Suppressor macrophage treated with lipopolysaccharide for 1 hour (primary cell): Measurements from ENCODE around the gene ATOSB.
"Not testable (repeated sequence)": the region's sequence is repeated elsewhere in the genome, so short reads cannot be mapped to it uniquely, and the experiment has no call there.

Experiments
- DNase-seq, 3 donors: peaks; one replicate each; pipeline ENCODE4 v3.0.0-alpha.2; 2020 to 2022

The ATOSB gene

GRCh38 chr9:35115680-35116538 is at the start of gene ATOSB:
TSS of gene ATOSB (minus strand) at chr9:35115862. CDS start at chr9:35108274, 7,588 bp downstream.
- DNase-seq = peak; percentile 97 to 98 (median 98)

DNA sequence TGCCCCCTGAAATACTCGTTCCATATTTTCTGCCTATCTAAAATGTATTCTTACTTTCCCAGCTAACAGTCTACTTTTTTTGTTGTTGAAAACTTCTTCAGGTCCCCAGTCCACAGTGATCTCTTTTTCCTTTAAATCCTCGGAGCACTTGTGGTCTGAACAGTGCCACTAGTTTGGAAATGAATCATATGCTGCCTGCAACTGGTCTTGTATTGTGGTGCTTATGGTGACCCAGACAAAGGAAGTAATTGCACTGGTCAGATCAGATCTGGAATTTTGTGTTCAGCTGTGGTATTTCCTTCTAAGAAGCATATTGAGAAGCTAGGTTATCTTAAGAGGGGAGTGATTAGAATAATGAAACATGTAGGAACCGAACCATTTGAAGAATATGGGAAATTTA is 49.0 kb upstream of the ATOSB start:
- DNase-seq = peak in 1 of 3 donors; percentile 10

- no peak for DNase-seq
Measured at GRCh38 chr9:35163413-35163812, 47.8 kb upstream of the ATOSB start.

GRCh38 chr9:35162605-35163315 is 47.1 kb upstream of the ATOSB start:
- no peak for DNase-seq

GRCh38 chr9:35161713-35162604 is 46.3 kb upstream of the ATOSB start, which contains the start of gene UNC13B:
TSS of gene UNC13B (plus strand) at chr9:35162009. CDS start at chr9:35162284, 275 bp downstream.
- DNase-seq = peak; percentile 94 to 99 (median 97)

GRCh38 chr9:35158501-35159280 is 43.0 kb upstream of the ATOSB start:
- DNase-seq = peak in 2 of 3 donors; percentile 4

DNA sequence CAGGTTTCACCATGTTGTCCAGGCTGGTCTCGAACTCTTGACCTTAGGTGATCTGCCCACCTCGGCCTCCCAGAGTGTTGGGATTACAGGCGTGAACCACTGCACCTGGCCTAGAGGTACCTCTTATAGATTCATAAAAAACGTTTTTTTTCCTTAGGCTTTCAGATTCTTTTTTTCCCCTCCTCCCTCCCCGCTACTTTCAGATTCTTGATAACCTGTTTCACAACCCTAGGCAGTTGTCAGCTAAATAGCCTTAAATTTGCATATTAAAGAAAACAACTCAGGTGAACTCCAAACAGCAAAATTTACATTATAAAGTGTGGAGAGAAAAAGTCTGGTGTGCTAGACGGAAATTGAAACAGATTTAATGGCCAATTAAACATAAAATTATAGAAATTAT is 42.2 kb upstream of the ATOSB start:
- DNase-seq = not testable (repeated sequence)

DNA sequence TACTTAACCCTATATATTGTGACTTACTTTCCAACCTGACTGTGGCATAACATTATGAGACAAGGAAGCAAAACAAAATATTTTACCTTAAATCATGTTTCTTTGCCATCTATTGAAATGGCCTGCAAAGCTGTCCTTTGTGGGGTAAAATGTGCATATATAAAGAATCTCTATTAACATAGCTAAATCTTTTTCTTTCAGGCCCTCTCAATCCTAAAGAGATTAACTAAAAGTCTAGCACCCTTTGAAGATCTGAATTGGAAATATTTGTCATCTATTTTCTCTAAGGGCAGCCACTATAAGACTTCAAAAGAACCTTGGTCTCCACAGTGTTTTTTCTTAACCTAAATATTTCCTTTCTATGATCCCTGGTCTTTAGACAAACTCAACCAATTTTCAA is 41.1 kb upstream of the ATOSB start:
- no peak for DNase-seq

DNA sequence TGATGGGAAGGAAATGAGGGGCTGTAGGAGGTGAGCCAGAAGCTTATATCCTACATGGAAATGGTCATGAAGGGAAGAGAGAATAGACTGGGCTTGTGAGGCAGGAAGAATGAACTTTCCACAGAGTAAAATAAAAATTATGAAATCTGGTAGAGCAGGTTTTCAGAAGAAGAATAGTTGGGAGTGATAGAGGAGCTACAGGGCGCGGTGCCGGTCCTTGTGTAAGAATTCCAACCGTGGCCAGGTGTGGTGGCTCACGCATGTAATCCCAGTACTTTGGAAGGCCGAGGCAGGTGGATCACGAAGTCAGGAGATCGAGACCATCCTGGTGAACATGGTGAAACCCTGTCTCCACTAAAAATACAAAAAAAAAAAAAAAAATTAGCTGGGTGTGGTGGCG is 37.3 kb upstream of the ATOSB start:
- DNase-seq = no peak

DNA sequence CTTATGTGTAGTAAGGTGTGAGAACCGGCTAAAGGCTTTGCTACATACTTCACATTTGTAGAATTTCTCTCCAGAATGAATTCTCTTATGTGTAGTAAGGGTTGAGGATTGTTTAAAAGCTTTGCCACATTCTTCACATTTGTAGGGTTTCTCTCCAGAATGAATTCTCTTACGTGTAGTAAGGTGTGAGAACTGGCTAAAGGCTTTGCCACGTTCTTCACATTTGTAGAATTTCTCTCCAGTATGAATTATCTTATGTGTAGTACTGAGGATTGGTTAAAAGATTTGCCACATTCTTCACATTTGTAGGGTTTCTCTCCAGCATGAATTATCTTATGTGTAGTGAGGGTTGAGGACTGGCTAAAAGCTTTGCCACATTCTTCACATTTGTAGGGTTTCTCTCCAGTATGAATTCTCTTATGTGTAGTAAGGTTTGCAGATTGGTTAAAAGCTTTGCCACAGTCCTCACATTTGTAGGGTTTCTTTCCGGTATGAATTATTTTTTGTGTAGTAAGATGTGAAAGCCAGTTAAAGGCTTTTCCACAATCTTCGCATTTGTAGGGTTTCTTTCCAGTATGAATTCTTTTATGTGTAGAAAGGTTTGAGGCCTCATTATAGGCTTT is 32.4 kb upstream of the ATOSB start:
- not testable (repeated sequence) for DNase-seq

GRCh38 chr9:35142037-35142436 is 26.4 kb upstream of the ATOSB start:
- no peak for DNase-seq

DNA sequence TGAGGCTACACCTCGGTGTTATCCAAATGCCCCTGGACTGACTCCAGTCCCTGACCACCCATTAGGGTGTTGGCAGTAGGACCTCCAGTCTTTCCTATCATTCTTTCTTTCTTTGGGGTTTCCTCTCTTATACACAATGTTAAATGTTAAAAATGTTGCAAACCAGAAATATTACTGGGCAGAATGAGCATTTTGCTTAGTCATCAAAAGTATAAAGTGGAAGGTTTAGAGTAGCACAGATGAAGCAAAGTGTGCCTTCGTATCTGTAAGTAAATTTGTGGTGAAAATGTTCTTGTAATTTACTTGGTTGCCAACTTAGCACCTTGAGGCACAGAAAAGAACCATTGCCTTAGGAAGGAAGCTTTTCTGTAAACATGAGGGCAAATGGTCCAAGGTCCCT is 24.4 kb upstream of the ATOSB start:
- no peak for DNase-seq

DNA sequence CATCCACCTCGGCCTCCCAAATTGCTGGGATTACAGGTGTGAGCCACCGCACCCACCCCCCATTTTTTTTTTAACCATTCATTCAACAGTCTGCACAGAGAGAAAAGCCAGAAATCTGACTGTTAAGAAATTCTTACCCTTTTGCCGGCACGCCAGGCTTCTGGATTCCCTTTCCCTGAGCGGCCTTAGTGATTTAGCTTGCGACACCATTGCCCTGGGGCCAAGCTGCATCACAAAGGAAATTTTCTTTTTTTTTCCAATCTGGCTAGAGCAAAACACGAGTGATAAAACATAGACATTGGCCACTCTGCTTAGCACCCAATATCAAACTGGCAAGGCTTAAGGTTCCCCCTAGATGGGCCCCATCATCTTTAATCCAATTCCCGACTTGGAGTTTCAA is 21.2 kb upstream of the ATOSB start:
- no peak for DNase-seq

GRCh38 chr9:35135988-35136387 is 20.3 kb upstream of the ATOSB start:
- no peak for DNase-seq

- no peak for DNase-seq
Measured at GRCh38 chr9:35134920-35135319, 19.3 kb upstream of the ATOSB start.

GRCh38 chr9:35116898-35117551 is 1.4 kb upstream of the ATOSB start:
- peak; percentile 95 to 97 (median 95) for DNase-seq

GRCh38 chr9:35116539-35116897 is 856 bp upstream of the ATOSB start:
- no peak for DNase-seq

DNA sequence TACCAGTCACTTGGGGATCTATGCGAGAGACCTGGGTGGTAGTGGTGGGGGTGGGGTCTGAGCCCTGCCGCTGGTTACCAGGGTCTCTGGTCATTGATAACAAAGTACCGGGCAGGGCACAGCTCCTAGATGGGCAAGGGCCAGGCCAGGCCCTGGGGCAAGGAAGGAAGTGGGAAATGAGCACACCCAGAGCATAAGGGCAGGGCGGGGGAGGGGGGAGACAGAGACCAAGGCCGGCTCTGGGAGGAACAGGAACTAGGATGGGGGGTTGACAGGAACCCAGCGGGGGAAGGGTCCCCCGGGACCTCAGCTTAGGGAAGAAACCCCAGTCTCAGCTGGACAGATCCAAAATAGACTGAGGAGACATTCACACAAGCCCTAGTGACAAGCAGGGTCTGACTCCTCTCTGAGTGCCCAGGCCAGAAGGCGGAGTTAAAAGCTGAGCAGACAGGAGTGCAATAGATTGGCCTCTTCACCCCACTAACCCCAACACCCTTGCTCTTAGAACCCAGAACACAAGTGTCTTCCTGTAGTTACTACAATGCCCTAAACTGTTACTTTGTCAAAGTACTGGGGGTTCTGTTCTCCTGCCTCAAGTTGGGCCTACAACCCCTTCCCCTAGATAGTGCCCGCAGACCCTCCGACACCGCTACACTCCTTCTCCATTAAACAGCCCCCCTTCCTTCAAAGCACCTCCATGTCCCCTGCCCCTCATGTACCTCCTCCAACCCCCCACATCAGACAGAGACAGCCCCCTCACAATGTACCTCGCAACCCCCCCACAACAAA is 628 bp downstream of the ATOSB start:
- DNase-seq = peak; percentile 73 to 83 (median 79)

GRCh38 chr9:35114113-35114839 is 1.4 kb downstream of the ATOSB start:
- DNase-seq = peak; percentile 90 to 93 (median 92)
